ENCODE measurements around the gene SERTAD4. TPM values are rescaled to one million over a fixed set of nuclear protein-coding genes. Genes with fewer than 3 reads are reported as not detected.
"Not testable (repeated sequence)": the region's sequence is repeated elsewhere in the genome, so short reads cannot be mapped to it uniquely, and the experiment has no call there.

SERTAD4 gene
- total and polyA plus RNA-seq, 2 of the 8 experiments (the other 6 are each of a cell fraction or from before 2014, with no cell fraction given) = 0.54 to 3.2 TPM

DNA sequence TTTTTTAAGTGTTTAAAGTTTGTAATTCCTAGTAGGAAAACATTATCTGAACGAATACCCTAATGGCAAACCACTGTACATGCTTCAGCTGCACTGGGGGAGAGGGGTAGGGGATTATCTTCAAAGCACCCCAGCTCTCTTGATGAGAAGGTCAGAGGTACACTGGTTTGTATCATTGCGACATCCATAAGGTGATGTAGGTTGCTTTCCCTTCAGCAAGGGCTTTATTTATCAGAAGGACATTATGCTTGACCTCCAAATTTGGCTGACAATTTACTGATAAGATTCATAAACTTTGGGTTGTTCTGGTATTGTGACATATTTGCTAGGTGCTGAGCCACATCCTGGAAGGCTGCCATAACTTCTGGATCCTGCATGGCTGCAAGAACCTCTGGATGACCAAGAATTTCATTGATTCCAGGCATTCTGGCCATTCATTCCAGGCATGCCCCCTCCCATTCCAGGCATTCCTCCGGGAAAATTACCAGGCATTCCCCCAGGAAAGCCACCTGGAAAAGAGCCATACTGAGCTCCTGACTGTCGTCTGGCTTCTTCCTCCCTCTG is 32.9 kb downstream of the SERTAD4 start:
- not testable (repeated sequence) for H2BK15ac ChIP-seq (ENCODE audit: low read length); H3K36me3 ChIP-seq (ENCODE audit: control insufficient read depth in 2 of 4, insufficient read depth in 4 of 4, low read length in 3 of 4); H3K79me2 ChIP-seq (ENCODE audit: control insufficient read depth in 1 of 2, insufficient read depth in 2 of 2, low read length in 2 of 2); H3K9me3 ChIP-seq (ENCODE audit: insufficient read depth in 2 of 2, low read depth in 1 of 2, low read length in 1 of 2); H2BK120ac ChIP-seq (replicated peaks; ENCODE audit: low read depth, low read length); FAIRE-seq; H2AFZ ChIP-seq (ENCODE audit: low read length); H2AK5ac ChIP-seq (ENCODE audit: low read depth, low read length); H3K56ac ChIP-seq (replicated peaks; ENCODE audit: insufficient read length, low read depth, low read length); H3K4me2 ChIP-seq (ENCODE audit: insufficient read depth in 1 of 2, low read depth in 2 of 2, low read length in 2 of 2); H4K91ac ChIP-seq (replicated peaks; ENCODE audit: insufficient read length, low read length); H4K8ac ChIP-seq (ENCODE audit: extremely low read depth, insufficient read depth, low read length); H3K9ac ChIP-seq (replicated peaks in 1 of 4; ENCODE audit: extremely low read depth in 1 of 4, low read depth in 3 of 4, low read length in 3 of 4); H3K14ac ChIP-seq (ENCODE audit: insufficient read length); H3K27me3 ChIP-seq (replicated peaks in 1 of 4; ENCODE audit: control insufficient read depth in 3 of 4, extremely low read depth in 1 of 4, insufficient read depth in 3 of 4, low read length in 3 of 4); DNase-seq (ENCODE audit: low read depth in 1 of 2, low spot score in 2 of 2); H4K20me1 ChIP-seq (replicated peaks in 1 of 2; ENCODE audit: control insufficient read depth in 1 of 2, insufficient read depth in 2 of 2, low read length in 2 of 2); H3K23ac ChIP-seq (ENCODE audit: insufficient read length); H4K5ac ChIP-seq (ENCODE audit: insufficient read length, low read depth, low read length); H2BK12ac ChIP-seq (ENCODE audit: low read depth, low read length); H3K4ac ChIP-seq (replicated peaks; ENCODE audit: insufficient read length, low read depth, low read length); H3K4me3 ChIP-seq (ENCODE audit: extremely low read depth in 1 of 4, insufficient read depth in 2 of 4, low read depth in 3 of 4, low read length in 4 of 4); H3K79me1 ChIP-seq (ENCODE audit: low read depth, low read length); H3K23me2 ChIP-seq (ENCODE audit: low read depth, low read length); H2BK20ac ChIP-seq (ENCODE audit: low read length); H3K27ac ChIP-seq (ENCODE audit: low read depth, low read length); H3K18ac ChIP-seq (ENCODE audit: extremely low read depth, low read length)
- peaks cover 0 to 14% (median 1%) of the 10 kb centered on the region in 4 experiments; a peak in 2 of 7 replicates for H3K4me1 ChIP-seq (replicated peaks in 1 of 4; ENCODE audit: control insufficient read depth in 3 of 4, insufficient read depth in 4 of 4, low read length in 3 of 4)
- peak; percentile 66; the same call in 1 of the 2 replicates for TF ChIP-seq CEBPB (IDR thresholded peaks at IDR 0.05; ENCODE audit: low read depth, low read length)
- peak; percentile 95 for TF ChIP-seq TEAD4 (IDR thresholded peaks at IDR 0.05; ENCODE audit: low read depth, low read length)
- 57% methylated on average over 4 of the region's 4 CpGs; no CpG with 5 or more reads in 1 of the 2 experiments for WGBS, 2 experiments (ENCODE audit: extremely low coverage in 1 of 2, insufficient coverage in 1 of 2, insufficient read length in 1 of 2, insufficient replicate concordance in 2 of 2, low coverage in 1 of 2, low lambda C conversion rate in 2 of 2, missing lambda C conversion rate in 1 of 2)
- peak overlapping the region; percentile 2; the same call in 1 of the 2 replicates for H2BK5ac ChIP-seq (ENCODE audit: low read depth, low read length)
- ChIA-PET POLR2A (ENCODE audit: partially characterized antibody) (interaction anchor here (0.6 to 4.7 kb wide), 5 partner anchors 14 to 109 kb away, joined by 3 to 31 read pairs (median 6); partner anchors contain the start of gene SERTAD4), CTCF (ENCODE audit: partially characterized antibody) (interaction anchor here (0.6 to 8.1 kb wide), 22 partner anchors 8 to 1596 kb away, joined by 3 to 74 read pairs (median 4); partner anchors contain the start of gene SERTAD4)

Data from H1 (cell line).